ENCODE measurements around the gene KSR1.

- TF ChIP-seq, protein P1, sequence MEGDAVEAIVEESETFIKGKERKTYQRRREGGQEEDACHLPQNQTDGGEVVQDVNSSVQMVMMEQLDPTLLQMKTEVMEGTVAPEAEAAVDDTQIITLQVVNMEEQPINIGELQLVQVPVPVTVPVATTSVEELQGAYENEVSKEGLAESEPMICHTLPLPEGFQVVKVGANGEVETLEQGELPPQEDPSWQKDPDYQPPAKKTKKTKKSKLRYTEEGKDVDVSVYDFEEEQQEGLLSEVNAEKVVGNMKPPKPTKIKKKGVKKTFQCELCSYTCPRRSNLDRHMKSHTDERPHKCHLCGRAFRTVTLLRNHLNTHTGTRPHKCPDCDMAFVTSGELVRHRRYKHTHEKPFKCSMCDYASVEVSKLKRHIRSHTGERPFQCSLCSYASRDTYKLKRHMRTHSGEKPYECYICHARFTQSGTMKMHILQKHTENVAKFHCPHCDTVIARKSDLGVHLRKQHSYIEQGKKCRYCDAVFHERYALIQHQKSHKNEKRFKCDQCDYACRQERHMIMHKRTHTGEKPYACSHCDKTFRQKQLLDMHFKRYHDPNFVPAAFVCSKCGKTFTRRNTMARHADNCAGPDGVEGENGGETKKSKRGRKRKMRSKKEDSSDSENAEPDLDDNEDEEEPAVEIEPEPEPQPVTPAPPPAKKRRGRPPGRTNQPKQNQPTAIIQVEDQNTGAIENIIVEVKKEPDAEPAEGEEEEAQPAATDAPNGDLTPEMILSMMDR (conservative IDR thresholded peaks at IDR 0.05; ENCODE audit: low read depth in 2 of 2) = no peak
- TF ChIP-seq EZH2phosphoT487 (IDR thresholded peaks at IDR 0.05; ENCODE audit: unreplicated experiment) (no peak), EZH2 (IDR thresholded peaks at IDR 0.05; ENCODE audit: low read depth, unreplicated experiment) (no peak), REST (IDR thresholded peaks at IDR 0.05; ENCODE audit: unreplicated experiment) (no peak), ZNF114 (CRISPR knock-in tag; IDR thresholded peaks at IDR 0.05) (no peak), JUNB (IDR thresholded peaks at IDR 0.05; ENCODE audit: unreplicated experiment) (no peak), POLR2AphosphoS5 (IDR thresholded peaks at IDR 0.05; ENCODE audit: low read depth) (no peak), ZNF331 (CRISPR knock-in tag; IDR thresholded peaks at IDR 0.05; ENCODE audit: low read depth) (no peak), CREB1 (CRISPR knock-in tag; IDR thresholded peaks at IDR 0.05; ENCODE audit: low read depth) (no peak), NANOG (IDR thresholded peaks at IDR 0.05; ENCODE audit: borderline replicate concordance) (no peak)
Observed at GRCh38 chr17:27543958-27544349, 87.7 kb downstream of the KSR1 start.
